Transverse colon (tissue), 4 donors: Measurements from ENCODE around the gene ARAP2.

Source experiments
- EP300 ChIP-seq: sonication (generic); formaldehyde crosslinking; IDR thresholded peaks from one replicate; pipeline ENCODE4 v1.6.1; 2017; ENCODE audit warnings: antibody characterized with exemption, low read depth
- POLR2A ChIP-seq: fragments of 450-650 bp; IDR thresholded peaks from one replicate; pipeline ENCODE4 v1.6.1; 2016; ENCODE audit warnings: antibody characterized with exemption, mild to moderate bottlenecking, moderate library complexity
- POLR2AphosphoS5 ChIP-seq, 3 donors: sonication (generic); formaldehyde crosslinking; IDR thresholded peaks; one replicate each; pipeline ENCODE4 v1.6.1; 2016; ENCODE audit warnings: antibody characterized with exemption in 3 of 3
- TF ChIP-seq, protein P1 (sequence below), 5 experiments: fragments of 200-600 bp in 3 of 5; fragments of 450-650 bp in 2 of 5; sonication (generic) in 3 of 5; IDR thresholded peaks; 1 replicate in 2 of 5; 2 replicates in 3 of 5; pipeline ENCODE4 v1.5.1; 2016 to 2017; ENCODE audit warnings: antibody characterized with exemption in 5 of 5, inconsistent platforms in 3 of 5, mild to moderate bottlenecking in 2 of 5, moderate library complexity in 1 of 5

DNA sequence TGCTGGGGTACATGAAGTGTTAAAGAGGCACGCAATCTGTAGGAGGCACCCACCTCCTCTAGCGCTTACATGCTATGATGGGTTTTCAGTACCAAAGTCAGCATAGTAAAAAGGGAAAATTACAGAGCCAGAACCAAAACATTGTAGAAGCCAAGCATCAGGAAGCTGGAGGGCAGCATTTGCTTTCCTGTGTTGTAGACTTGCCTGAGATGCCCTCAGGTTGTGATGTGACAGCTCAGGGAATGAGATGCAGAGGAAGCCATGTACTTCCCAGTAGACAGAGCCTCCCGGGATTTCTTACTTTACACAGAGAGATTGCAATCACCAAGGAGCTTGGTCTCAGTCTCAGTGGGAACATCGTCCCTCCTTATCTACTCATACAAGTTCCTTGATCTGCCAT lies 161.5 kb downstream of the ARAP2 start:
- TF ChIP-seq, protein P1, sequence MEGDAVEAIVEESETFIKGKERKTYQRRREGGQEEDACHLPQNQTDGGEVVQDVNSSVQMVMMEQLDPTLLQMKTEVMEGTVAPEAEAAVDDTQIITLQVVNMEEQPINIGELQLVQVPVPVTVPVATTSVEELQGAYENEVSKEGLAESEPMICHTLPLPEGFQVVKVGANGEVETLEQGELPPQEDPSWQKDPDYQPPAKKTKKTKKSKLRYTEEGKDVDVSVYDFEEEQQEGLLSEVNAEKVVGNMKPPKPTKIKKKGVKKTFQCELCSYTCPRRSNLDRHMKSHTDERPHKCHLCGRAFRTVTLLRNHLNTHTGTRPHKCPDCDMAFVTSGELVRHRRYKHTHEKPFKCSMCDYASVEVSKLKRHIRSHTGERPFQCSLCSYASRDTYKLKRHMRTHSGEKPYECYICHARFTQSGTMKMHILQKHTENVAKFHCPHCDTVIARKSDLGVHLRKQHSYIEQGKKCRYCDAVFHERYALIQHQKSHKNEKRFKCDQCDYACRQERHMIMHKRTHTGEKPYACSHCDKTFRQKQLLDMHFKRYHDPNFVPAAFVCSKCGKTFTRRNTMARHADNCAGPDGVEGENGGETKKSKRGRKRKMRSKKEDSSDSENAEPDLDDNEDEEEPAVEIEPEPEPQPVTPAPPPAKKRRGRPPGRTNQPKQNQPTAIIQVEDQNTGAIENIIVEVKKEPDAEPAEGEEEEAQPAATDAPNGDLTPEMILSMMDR (IDR thresholded peaks at IDR 0.05), result no peak
- TF ChIP-seq POLR2A, result no peak
- no peak for TF ChIP-seq POLR2AphosphoS5 (IDR thresholded peaks at IDR 0.05)
- TF ChIP-seq EP300, result no peak
